Erythroblast (primary cell): ENCODE measurements around the gene OVCA2.

Experiments used
- GATA1 ChIP-seq: IDR thresholded peaks from 2 replicates; pipeline ENCODE4 v1.6.1; 2011; ENCODE audit warnings: low read depth, mild to moderate bottlenecking, control low read depth, low read length, moderate library complexity
- POLR2A ChIP-seq: IDR thresholded peaks from 2 replicates; pipeline ENCODE4 v1.6.1; 2011; ENCODE audit warnings: mild to moderate bottlenecking, low read length

DNA sequence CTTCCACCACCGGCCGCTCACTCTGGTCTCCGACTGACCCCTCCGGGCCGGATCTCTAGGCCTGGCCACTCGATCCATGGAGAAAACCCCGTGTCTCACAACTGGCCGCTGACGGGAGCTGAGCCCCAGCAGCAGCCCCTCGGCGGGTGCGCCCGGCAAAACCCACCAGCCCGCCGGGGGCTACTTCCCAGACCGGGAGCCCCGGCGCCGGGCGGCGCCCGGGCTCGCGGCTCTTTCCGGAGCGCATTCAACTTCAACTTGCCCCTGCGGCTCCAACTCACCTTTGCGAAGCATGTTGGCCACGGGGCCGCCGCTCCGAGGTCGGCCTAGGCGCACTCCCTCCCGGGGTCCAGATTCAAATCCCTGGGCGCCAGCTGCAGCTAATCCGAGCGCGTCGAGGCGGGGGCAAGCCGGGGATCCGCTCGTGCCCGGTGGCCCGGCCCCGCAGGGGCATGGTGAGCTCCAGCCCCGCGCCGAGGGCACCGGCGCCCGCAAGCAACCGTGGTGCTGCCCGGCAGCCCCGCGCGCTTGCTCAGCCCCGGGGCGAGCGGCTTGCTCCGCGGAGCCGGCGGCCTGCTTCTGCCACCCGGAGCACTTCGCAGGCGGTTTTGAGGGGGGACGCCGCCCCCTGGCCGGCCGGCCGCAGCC lies 17.1 kb upstream of the OVCA2 start:
- TF ChIP-seq POLR2A (no peak), GATA1 (no peak)
